ENCODE results near the gene ZXDA. TPM values are rescaled to one million over a fixed set of nuclear protein-coding genes. Genes with fewer than 3 reads are reported as not detected.
"Not testable (repeated sequence)": the region's sequence is repeated elsewhere in the genome, so short reads cannot be mapped to it uniquely, and the experiment has no call there.

The ZXDA gene
- total RNA-seq, 1 experiment from 2014 or later = 4.9 TPM

GRCh38 chrX:57918750-57919436 lies 8.6 kb upstream of the ZXDA start:
- intact Hi-C loops (cut with micrococcal nuclease) = loop anchor here (1.0 to 5.0 kb wide), 3 partner anchors 98 to 1116 kb away; no protein-coding TSS in a partner anchor
- Mint-ChIP-seq H3K27me3 (ENCODE audit: insufficient read depth, unreplicated experiment) (peaks cover 45% of the 10 kb centered on the region), H3K4me3 (ENCODE audit: unreplicated experiment) (no peak overlapping the region), H3K9me3 (ENCODE audit: unreplicated experiment) (no peaks in the 10 kb centered on the region), H3K4me1 (ENCODE audit: insufficient read depth, unreplicated experiment) (no peaks in the 10 kb centered on the region), H3K36me3 (ENCODE audit: insufficient read depth, unreplicated experiment) (no peaks in the 10 kb centered on the region), H3K27ac (ENCODE audit: low read depth, unreplicated experiment) (no peak overlapping the region)
- peak; percentile 37 for TF ChIP-seq CTCF (IDR thresholded peaks at IDR 0.05; ENCODE audit: unreplicated experiment)
- BruUV-seq (replicated peaks) = no TSS peak
- peak; percentile 55 for DNase-seq (ENCODE audit: unreplicated experiment)
- POLR2A ChIA-PET = no interaction called here
- CTCF ChIA-PET = interaction anchor here (0.7 to 2.8 kb wide), 10 partner anchors 12 to 527 kb away, joined by 3 to 34 read pairs (median 4); no protein-coding TSS in a partner anchor

GRCh38 chrX:57915680-57916079 lies 5.4 kb upstream of the ZXDA start:
- ChIA-PET POLR2A (no interaction called here), CTCF (interaction anchor here (0.6 to 1.2 kb wide), 3 partner anchors 63 to 121 kb away, joined by 3 read pairs; no protein-coding TSS in a partner anchor)
- intact Hi-C loops (cut with micrococcal nuclease) = loop anchor here (5.0 kb wide), 1 partner anchor 388 kb away; no protein-coding TSS in a partner anchor
- no peaks in the 10 kb centered on the region for H3K36me3 Mint-ChIP-seq (ENCODE audit: insufficient read depth, unreplicated experiment)
- DNase-seq (ENCODE audit: unreplicated experiment) = no peak
- TF ChIP-seq CTCF (IDR thresholded peaks at IDR 0.05; ENCODE audit: unreplicated experiment) = no peak
- no peak overlapping the region for H3K27ac Mint-ChIP-seq (ENCODE audit: low read depth, unreplicated experiment)
- H3K27me3 Mint-ChIP-seq (ENCODE audit: insufficient read depth, unreplicated experiment) = peaks cover 43% of the 10 kb centered on the region
- no TSS peak for BruUV-seq (replicated peaks)
- no peak overlapping the region for H3K4me3 Mint-ChIP-seq (ENCODE audit: unreplicated experiment)
- H3K4me1 Mint-ChIP-seq (ENCODE audit: insufficient read depth, unreplicated experiment) = no peaks in the 10 kb centered on the region
- H3K9me3 Mint-ChIP-seq (ENCODE audit: unreplicated experiment) = no peaks in the 10 kb centered on the region

GRCh38 chrX:57909595-57910286 lies 517 bp downstream of the ZXDA start:
- ChIA-PET POLR2A (interaction anchor here (1.1 to 1.2 kb wide), 2 partner anchors 9 to 10 kb away, joined by 3 to 5 read pairs; no protein-coding TSS in a partner anchor), CTCF (interaction anchor here (0.7 kb wide), 1 partner anchor 343 kb away, joined by 3 read pairs; no protein-coding TSS in a partner anchor)
- peaks cover 44% of the 10 kb centered on the region for H3K27me3 Mint-ChIP-seq (ENCODE audit: insufficient read depth, unreplicated experiment)
- peak; percentile 32 for DNase-seq (ENCODE audit: unreplicated experiment)
- H3K27ac Mint-ChIP-seq (ENCODE audit: low read depth, unreplicated experiment); H3K9me3 Mint-ChIP-seq (ENCODE audit: unreplicated experiment); BruUV-seq (replicated peaks); intact Hi-C loops (cut with micrococcal nuclease); H3K36me3 Mint-ChIP-seq (ENCODE audit: insufficient read depth, unreplicated experiment): not testable (repeated sequence)
- peaks cover 11% of the 10 kb centered on the region for H3K4me1 Mint-ChIP-seq (ENCODE audit: insufficient read depth, unreplicated experiment)
- H3K4me3 Mint-ChIP-seq (ENCODE audit: unreplicated experiment) = peak overlapping the region; percentile 71

GRCh38 chrX:57908972-57909594 lies 1.2 kb downstream of the ZXDA start:
- intact Hi-C loops (cut with micrococcal nuclease); BruUV-seq (replicated peaks): not testable (repeated sequence)
- peak overlapping the region; percentile 71 for H3K4me3 Mint-ChIP-seq (ENCODE audit: unreplicated experiment)

More at GRCh38 chrX:57908972-57909594, 1.2 kb downstream of the ZXDA start:
- not testable (repeated sequence) for H3K9me3 Mint-ChIP-seq (ENCODE audit: unreplicated experiment); H3K27ac Mint-ChIP-seq (ENCODE audit: low read depth, unreplicated experiment); H3K36me3 Mint-ChIP-seq (ENCODE audit: insufficient read depth, unreplicated experiment); DNase-seq (ENCODE audit: unreplicated experiment)
- peaks cover 41% of the 10 kb centered on the region for H3K27me3 Mint-ChIP-seq (ENCODE audit: insufficient read depth, unreplicated experiment)
- CTCF ChIA-PET = interaction anchor here (0.7 kb wide), 1 partner anchor 343 kb away, joined by 3 read pairs; no protein-coding TSS in a partner anchor
- POLR2A ChIA-PET = interaction anchor here (1.1 to 1.2 kb wide), 2 partner anchors 8 to 10 kb away, joined by 3 to 5 read pairs; no protein-coding TSS in a partner anchor
- H3K4me1 Mint-ChIP-seq (ENCODE audit: insufficient read depth, unreplicated experiment) = peaks cover 11% of the 10 kb centered on the region

Measured in MCF 10A (cell line).